ENCODE data around the gene ATF7. TPM values are rescaled to one million over a fixed set of nuclear protein-coding genes. Genes with fewer than 3 reads are reported as not detected.

Gene ATF7
- total and polyA plus RNA-seq, 2 donors (not counting 1 experiment from before 2014, with no cell fraction given): 15.7 to 42.2 TPM

DNA sequence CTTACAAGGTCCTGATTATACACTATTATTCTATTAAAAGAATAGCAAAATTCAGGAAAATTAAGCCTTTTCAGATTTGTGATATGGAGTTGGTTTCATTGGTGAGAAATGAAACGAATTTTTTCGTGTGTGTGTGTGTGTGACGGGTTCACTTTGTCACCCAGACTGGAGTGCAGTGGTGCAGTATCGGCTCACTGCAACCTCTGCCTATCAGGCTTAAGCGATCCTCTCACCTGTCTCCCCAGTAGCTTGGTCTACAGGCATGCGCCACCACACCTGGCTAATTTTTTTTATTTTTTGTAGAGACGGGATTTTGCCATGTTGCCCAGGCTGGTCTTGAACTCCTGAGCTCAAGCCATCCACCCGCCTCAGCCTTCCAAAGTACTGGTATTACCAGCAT is 164.6 kb downstream of the ATF7 start:
- no peak for TF ChIP-seq EZH2 (IDR thresholded peaks at IDR 0.05; ENCODE audit: borderline replicate concordance, insufficient read depth, low read depth, low read length, poor library complexity, severe bottlenecking)
- TF ChIP-seq, protein P1, sequence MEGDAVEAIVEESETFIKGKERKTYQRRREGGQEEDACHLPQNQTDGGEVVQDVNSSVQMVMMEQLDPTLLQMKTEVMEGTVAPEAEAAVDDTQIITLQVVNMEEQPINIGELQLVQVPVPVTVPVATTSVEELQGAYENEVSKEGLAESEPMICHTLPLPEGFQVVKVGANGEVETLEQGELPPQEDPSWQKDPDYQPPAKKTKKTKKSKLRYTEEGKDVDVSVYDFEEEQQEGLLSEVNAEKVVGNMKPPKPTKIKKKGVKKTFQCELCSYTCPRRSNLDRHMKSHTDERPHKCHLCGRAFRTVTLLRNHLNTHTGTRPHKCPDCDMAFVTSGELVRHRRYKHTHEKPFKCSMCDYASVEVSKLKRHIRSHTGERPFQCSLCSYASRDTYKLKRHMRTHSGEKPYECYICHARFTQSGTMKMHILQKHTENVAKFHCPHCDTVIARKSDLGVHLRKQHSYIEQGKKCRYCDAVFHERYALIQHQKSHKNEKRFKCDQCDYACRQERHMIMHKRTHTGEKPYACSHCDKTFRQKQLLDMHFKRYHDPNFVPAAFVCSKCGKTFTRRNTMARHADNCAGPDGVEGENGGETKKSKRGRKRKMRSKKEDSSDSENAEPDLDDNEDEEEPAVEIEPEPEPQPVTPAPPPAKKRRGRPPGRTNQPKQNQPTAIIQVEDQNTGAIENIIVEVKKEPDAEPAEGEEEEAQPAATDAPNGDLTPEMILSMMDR (IDR thresholded peaks at IDR 0.05): no peak
- H3K4me3 ChIP-seq (ENCODE audit: control extremely low read depth in 1 of 5, extremely low read depth in 1 of 5, insufficient read depth in 1 of 5, low read depth in 2 of 5, low read length in 4 of 5): no peak overlapping the region
- no peak overlapping the region for H2AFZ ChIP-seq (ENCODE audit: insufficient read depth, low read depth, low read length, poor library complexity, severe bottlenecking)
- H3K27me3 ChIP-seq (replicated peaks in 1 of 4; ENCODE audit: control extremely low read depth in 1 of 4, control insufficient read depth in 3 of 4, insufficient read depth in 4 of 4, low read length in 3 of 4): no peaks in the 10 kb centered on the region
- H4K20me1 ChIP-seq (ENCODE audit: control insufficient read depth, insufficient read depth, low read length, poor library complexity, severe bottlenecking): peaks cover 99% of the 10 kb centered on the region
- no peak overlapping the region for H3K4me2 ChIP-seq (replicated peaks; ENCODE audit: low read depth, low read length, poor library complexity, severe bottlenecking)
- H3K27me3 Mint-ChIP-seq: no peaks in the 10 kb centered on the region
- H3K79me2 ChIP-seq (ENCODE audit: control insufficient read depth, insufficient read depth, low read length): peaks cover 98% of the 10 kb centered on the region
- no peaks in the 10 kb centered on the region for H3K9me3 Mint-ChIP-seq (ENCODE audit: insufficient read depth)
- H3K9ac ChIP-seq (ENCODE audit: low read length): no peak overlapping the region
- H3K4me3 Mint-ChIP-seq: no peak overlapping the region
- DNase-seq (no peak), ATAC-seq (ENCODE audit: low read depth) (no peak)
- ChIA-PET POLR2A (no interaction called here), CTCF (no interaction called here)
- H3K4me1 Mint-ChIP-seq: peaks cover 8% of the 10 kb centered on the region
- WGBS (ENCODE audit: insufficient coverage): 94% methylated on average over 7 of the region's 8 CpGs
- H3K27ac Mint-ChIP-seq: no peak overlapping the region
- H3K36me3 ChIP-seq (replicated peaks in 1 of 2; ENCODE audit: control extremely low read depth in 1 of 2, control insufficient read depth in 1 of 2, extremely low read depth in 1 of 2, insufficient read depth in 2 of 2, low read length in 1 of 2): peaks cover 4 to 98% of the 10 kb centered on the region in 2 experiments
- no peaks in the 10 kb centered on the region for H3K9me3 ChIP-seq (ENCODE audit: control extremely low read depth in 1 of 3, control insufficient read depth in 2 of 3, insufficient read depth in 1 of 3, low read length in 2 of 3)
- intact Hi-C loops (cut with micrococcal nuclease): no loop called here
- H3K4me1 ChIP-seq (ENCODE audit: control insufficient read depth in 2 of 2, insufficient read depth in 2 of 2, low read length in 2 of 2): no peaks in the 10 kb centered on the region
- no peak overlapping the region for H3K27ac ChIP-seq (ENCODE audit: low read length in 2 of 2)

DNA sequence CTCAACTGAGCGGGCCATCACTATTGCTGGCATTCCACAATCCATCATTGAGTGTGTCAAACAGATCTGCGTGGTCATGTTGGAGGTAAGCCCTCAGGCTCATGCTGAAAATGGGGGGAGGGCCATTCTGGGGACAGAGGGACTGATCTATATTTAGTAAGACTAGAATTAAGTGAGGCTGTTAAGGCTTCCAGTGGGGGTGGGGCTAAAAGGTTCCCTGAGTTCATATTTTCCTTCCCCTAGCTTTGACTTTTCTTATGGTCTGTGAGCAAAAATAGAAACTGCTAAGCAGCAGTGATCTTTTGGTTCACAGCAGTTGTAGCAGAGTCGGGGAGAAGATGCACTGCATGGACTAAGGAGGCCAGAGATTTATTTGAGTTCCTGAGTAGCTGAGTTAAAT is 165.1 kb downstream of the ATF7 start:
- TF ChIP-seq, protein P1 (IDR thresholded peaks at IDR 0.05): no peak
- TF ChIP-seq EZH2 (IDR thresholded peaks at IDR 0.05; ENCODE audit: borderline replicate concordance, insufficient read depth, low read depth, low read length, poor library complexity, severe bottlenecking): no peak
- POLR2A ChIA-PET: no interaction called here
- no peak overlapping the region for H3K27ac Mint-ChIP-seq
- Histone ChIP-seq H3K27ac (ENCODE audit: low read length in 2 of 2) (no peak overlapping the region), H3K9ac (ENCODE audit: low read length) (no peak overlapping the region), H3K4me1 (ENCODE audit: control insufficient read depth in 2 of 2, insufficient read depth in 2 of 2, low read length in 2 of 2) (no peaks in the 10 kb centered on the region), H4K20me1 (ENCODE audit: control insufficient read depth, insufficient read depth, low read length, poor library complexity, severe bottlenecking) (peaks cover 99% of the 10 kb centered on the region), H3K4me3 (ENCODE audit: control extremely low read depth in 1 of 5, extremely low read depth in 1 of 5, insufficient read depth in 1 of 5, low read depth in 2 of 5, low read length in 4 of 5) (no peak overlapping the region), H2AFZ (ENCODE audit: insufficient read depth, low read depth, low read length, poor library complexity, severe bottlenecking) (no peak overlapping the region), H3K27me3 (replicated peaks in 1 of 4; ENCODE audit: control extremely low read depth in 1 of 4, control insufficient read depth in 3 of 4, insufficient read depth in 4 of 4, low read length in 3 of 4) (no peaks in the 10 kb centered on the region), H3K9me3 (ENCODE audit: control extremely low read depth in 1 of 3, control insufficient read depth in 2 of 3, insufficient read depth in 1 of 3, low read length in 2 of 3) (no peaks in the 10 kb centered on the region), H3K79me2 (ENCODE audit: control insufficient read depth, insufficient read depth, low read length) (peaks cover 98% of the 10 kb centered on the region), H3K36me3 (replicated peaks in 1 of 2; ENCODE audit: control extremely low read depth in 1 of 2, control insufficient read depth in 1 of 2, extremely low read depth in 1 of 2, insufficient read depth in 2 of 2, low read length in 1 of 2) (peaks cover 7 to 97% of the 10 kb centered on the region in 2 experiments), H3K4me2 (replicated peaks; ENCODE audit: low read depth, low read length, poor library complexity, severe bottlenecking) (no peak overlapping the region)
- ATAC-seq (ENCODE audit: low read depth) (no peak), DNase-seq (no peak)
- no peaks in the 10 kb centered on the region for H3K27me3 Mint-ChIP-seq
- CTCF ChIA-PET: no interaction called here
- no peaks in the 10 kb centered on the region for H3K9me3 Mint-ChIP-seq (ENCODE audit: insufficient read depth)
- 86% methylated on average over 2 of the region's 3 CpGs for WGBS (ENCODE audit: insufficient coverage)
- intact Hi-C loops (cut with micrococcal nuclease): no loop called here
- H3K4me1 Mint-ChIP-seq: peaks cover 8% of the 10 kb centered on the region
- H3K4me3 Mint-ChIP-seq: no peak overlapping the region

All from B cell (primary cell).